ENCODE measurements around the gene S100A9. TPM values are rescaled to one million over a fixed set of nuclear protein-coding genes. Genes with fewer than 3 reads are reported as not detected.

Gene S100A9
- total and polyA plus RNA-seq, 2 of the 8 experiments (the other 6 are each of a cell fraction or from before 2014, with no cell fraction given): not detected

GRCh38 chr1:153357076-153357852 lies 390 bp upstream of the S100A9 start:
- Histone ChIP-seq H2BK20ac (ENCODE audit: low read length) (no peak overlapping the region), H2BK5ac (ENCODE audit: low read depth, low read length) (no peak overlapping the region), H4K8ac (ENCODE audit: extremely low read depth, insufficient read depth, low read length) (peak overlapping the region; percentile 31; the same call in 1 of the 2 replicates), H4K20me1 (replicated peaks in 1 of 2; ENCODE audit: control insufficient read depth in 1 of 2, insufficient read depth in 2 of 2, low read length in 2 of 2) (no peaks in the 10 kb centered on the region), H3K9ac (replicated peaks in 1 of 4; ENCODE audit: extremely low read depth in 1 of 4, low read depth in 3 of 4, low read length in 3 of 4) (no peak overlapping the region), H3K56ac (replicated peaks; ENCODE audit: insufficient read length, low read depth, low read length) (no peak overlapping the region), H4K91ac (replicated peaks; ENCODE audit: insufficient read length, low read length) (no peak overlapping the region), H3K36me3 (ENCODE audit: control insufficient read depth in 2 of 4, insufficient read depth in 4 of 4, low read length in 3 of 4) (no peaks in the 10 kb centered on the region), H3K14ac (ENCODE audit: insufficient read length) (no peak overlapping the region), H3K4ac (replicated peaks; ENCODE audit: insufficient read length, low read depth, low read length) (peak overlapping the region; percentile 16), H3K27me3 (replicated peaks in 1 of 4; ENCODE audit: control insufficient read depth in 3 of 4, extremely low read depth in 1 of 4, insufficient read depth in 3 of 4, low read length in 3 of 4) (no peaks in the 10 kb centered on the region), H3K23me2 (ENCODE audit: low read depth, low read length) (no peaks in the 10 kb centered on the region), H2AFZ (ENCODE audit: low read length) (no peak overlapping the region), H2BK15ac (ENCODE audit: low read length) (no peak overlapping the region), H4K5ac (ENCODE audit: insufficient read length, low read depth, low read length) (no peak overlapping the region), H3K27ac (ENCODE audit: low read depth, low read length) (no peak overlapping the region), H3K79me2 (ENCODE audit: control insufficient read depth in 1 of 2, insufficient read depth in 2 of 2, low read length in 2 of 2) (no peaks in the 10 kb centered on the region), H2BK12ac (ENCODE audit: low read depth, low read length) (no peak overlapping the region), H3K4me3 (ENCODE audit: extremely low read depth in 1 of 4, insufficient read depth in 2 of 4, low read depth in 3 of 4, low read length in 4 of 4) (no peak overlapping the region), H2AK5ac (ENCODE audit: low read depth, low read length) (no peak overlapping the region), H3K23ac (ENCODE audit: insufficient read length) (no peak overlapping the region), H3K4me2 (ENCODE audit: insufficient read depth in 1 of 2, low read depth in 2 of 2, low read length in 2 of 2) (no peak overlapping the region), H3K4me1 (replicated peaks in 1 of 4; ENCODE audit: control insufficient read depth in 3 of 4, insufficient read depth in 4 of 4, low read length in 3 of 4) (no peaks in the 10 kb centered on the region; a peak in 1 of 7 replicates), H2BK120ac (replicated peaks; ENCODE audit: low read depth, low read length) (no peak overlapping the region), H3K18ac (ENCODE audit: extremely low read depth, low read length) (no peak overlapping the region), H3K9me3 (ENCODE audit: insufficient read depth in 2 of 2, low read depth in 1 of 2, low read length in 1 of 2) (no peaks in the 10 kb centered on the region), H3K79me1 (ENCODE audit: low read depth, low read length) (no peaks in the 10 kb centered on the region)
- ChIA-PET POLR2A (ENCODE audit: partially characterized antibody) (no interaction called here), CTCF (ENCODE audit: partially characterized antibody) (interaction anchor here (0.6 to 2.7 kb wide), 13 partner anchors 14 to 213 kb away, joined by 3 to 32 read pairs (median 4); no protein-coding TSS in a partner anchor)
- WGBS, 2 experiments (ENCODE audit: extremely low coverage in 1 of 2, insufficient coverage in 1 of 2, insufficient read length in 1 of 2, insufficient replicate concordance in 2 of 2, low coverage in 1 of 2, low lambda C conversion rate in 2 of 2, missing lambda C conversion rate in 1 of 2): 87% methylated on average over 10 of the region's 10 CpGs; no CpG with 5 or more reads in 1 of the 2 experiments
- no peak for FAIRE-seq
- no peak for DNase-seq (ENCODE audit: low read depth in 1 of 2, low spot score in 2 of 2)
- TF ChIP-seq RBBP5 (IDR thresholded peaks at IDR 0.05; ENCODE audit: borderline replicate concordance, low read depth, low read length) (no peak), CBX8 (IDR thresholded peaks at IDR 0.05; ENCODE audit: borderline replicate concordance, low read depth, low read length) (no peak), BRCA1 (IDR thresholded peaks at IDR 0.05; ENCODE audit: low read depth, low read length) (no peak), GABPA (IDR thresholded peaks at IDR 0.05; ENCODE audit: borderline replicate concordance, insufficient read depth, low read length) (no peak), SIN3A (conservative IDR thresholded peaks at IDR 0.05 in 1 of 2, IDR thresholded peaks at IDR 0.05 in 1 of 2; ENCODE audit: low read depth in 1 of 2, low read length in 2 of 2) (no peak), NRF1 (IDR thresholded peaks at IDR 0.05; ENCODE audit: low read depth, low read length) (no peak), EGR1 (IDR thresholded peaks at IDR 0.05; ENCODE audit: borderline replicate concordance, low read depth, low read length) (no peak), MAX (IDR thresholded peaks at IDR 0.05) (no peak)
- TF ChIP-seq, protein P1, sequence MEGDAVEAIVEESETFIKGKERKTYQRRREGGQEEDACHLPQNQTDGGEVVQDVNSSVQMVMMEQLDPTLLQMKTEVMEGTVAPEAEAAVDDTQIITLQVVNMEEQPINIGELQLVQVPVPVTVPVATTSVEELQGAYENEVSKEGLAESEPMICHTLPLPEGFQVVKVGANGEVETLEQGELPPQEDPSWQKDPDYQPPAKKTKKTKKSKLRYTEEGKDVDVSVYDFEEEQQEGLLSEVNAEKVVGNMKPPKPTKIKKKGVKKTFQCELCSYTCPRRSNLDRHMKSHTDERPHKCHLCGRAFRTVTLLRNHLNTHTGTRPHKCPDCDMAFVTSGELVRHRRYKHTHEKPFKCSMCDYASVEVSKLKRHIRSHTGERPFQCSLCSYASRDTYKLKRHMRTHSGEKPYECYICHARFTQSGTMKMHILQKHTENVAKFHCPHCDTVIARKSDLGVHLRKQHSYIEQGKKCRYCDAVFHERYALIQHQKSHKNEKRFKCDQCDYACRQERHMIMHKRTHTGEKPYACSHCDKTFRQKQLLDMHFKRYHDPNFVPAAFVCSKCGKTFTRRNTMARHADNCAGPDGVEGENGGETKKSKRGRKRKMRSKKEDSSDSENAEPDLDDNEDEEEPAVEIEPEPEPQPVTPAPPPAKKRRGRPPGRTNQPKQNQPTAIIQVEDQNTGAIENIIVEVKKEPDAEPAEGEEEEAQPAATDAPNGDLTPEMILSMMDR (IDR thresholded peaks at IDR 0.05; ENCODE audit: control extremely low read depth in 1 of 3, insufficient read depth in 1 of 3, low read depth in 1 of 3, low read length in 3 of 3): no peak
